ENCODE measurements around the gene ZFP1. TPM values are rescaled to one million over a fixed set of nuclear protein-coding genes. Genes with fewer than 3 reads are reported as not detected.

ZFP1 gene
- total RNA-seq = 10 to 100 TPM in 2 of 3 donors, 1 to 10 TPM in 1; 7.0 to 16.0 (median 12.5) TPM

- no peak for TF ChIP-seq CTCF (IDR thresholded peaks at IDR 0.05)
- peak; percentile 24 for TF ChIP-seq POLR2A (IDR thresholded peaks at IDR 0.05)
- peak; percentile 78 to 92 (median 83) for TF ChIP-seq POLR2AphosphoS5 (IDR thresholded peaks at IDR 0.05)
Measured at GRCh38 chr16:75148311-75149195, at the start of gene ZFP1. Gene ZFP1, plus strand, starts transcription at chr16:75148524. Its CDS starts 4,428 bp downstream, at chr16:75152952.

GRCh38 chr16:75099075-75099667 is 49.2 kb upstream of the ZFP1 start:
- Histone ChIP-seq H3K9me3 (no peaks in the 10 kb centered on the region), H3K36me3 (no peaks in the 10 kb centered on the region), H3K4me3 (no peak overlapping the region), H3K27ac (peak overlapping the region; percentile 76 to 78), H3K27me3 (no peaks in the 10 kb centered on the region), H3K4me1 (peaks cover 22 to 26% of the 10 kb centered on the region in 2 donors)
- DNase-seq (ENCODE audit: low spot score in 2 of 2) = no peak
- intact Hi-C loops (cut with DNase I; ENCODE audit: low total_unique reads) = no loop called here
- TF ChIP-seq POLR2AphosphoS5 (IDR thresholded peaks at IDR 0.05) = no peak
- no peak for TF ChIP-seq CTCF (IDR thresholded peaks at IDR 0.05)
- no peak for TF ChIP-seq POLR2A (IDR thresholded peaks at IDR 0.05)

More at GRCh38 chr16:75148311-75149195, at the start of gene ZFP1:
- DNase-seq (ENCODE audit: low spot score in 2 of 2) = peak; percentile 93 to 95
- Histone ChIP-seq H3K4me3 (peak within 1 kb of the TSS; percentile 75 to 93 (median 83)), H3K9me3 (peaks cover 22 to 32% of the 10 kb centered on the region in 2 donors), H3K27ac (peak within 1 kb of the TSS; percentile 96 to 97), H3K36me3 (no peaks in the 10 kb centered on the region), H3K27me3 (no peaks in the 10 kb centered on the region), H3K4me1 (no peaks in the 10 kb centered on the region)
- intact Hi-C loops (cut with DNase I; ENCODE audit: low total_unique reads) = no loop called here

GRCh38 chr16:75099738-75100602 is 48.4 kb upstream of the ZFP1 start:
- TF ChIP-seq POLR2A (IDR thresholded peaks at IDR 0.05) = no peak
- TF ChIP-seq CTCF (IDR thresholded peaks at IDR 0.05) = no peak
- TF ChIP-seq POLR2AphosphoS5 (IDR thresholded peaks at IDR 0.05) = no peak
- H3K4me1 ChIP-seq = peaks cover 22 to 26% of the 10 kb centered on the region in 2 donors
- H3K27me3 ChIP-seq = no peaks in the 10 kb centered on the region
- intact Hi-C loops (cut with DNase I; ENCODE audit: low total_unique reads) = no loop called here
- no peaks in the 10 kb centered on the region for H3K9me3 ChIP-seq
- DNase-seq (ENCODE audit: low spot score in 2 of 2) = no peak
- H3K36me3 ChIP-seq = no peaks in the 10 kb centered on the region
- H3K4me3 ChIP-seq = no peak overlapping the region
- peak overlapping the region; percentile 76 to 78 for H3K27ac ChIP-seq

GRCh38 chr16:75100603-75100990 is 47.7 kb upstream of the ZFP1 start:
- Histone ChIP-seq H3K4me3 (no peak overlapping the region), H3K36me3 (no peaks in the 10 kb centered on the region), H3K4me1 (peaks cover 19 to 26% of the 10 kb centered on the region in 2 donors), H3K27ac (peak overlapping the region in 1 of 2 donors; percentile 76), H3K27me3 (no peaks in the 10 kb centered on the region), H3K9me3 (no peaks in the 10 kb centered on the region)
- DNase-seq (ENCODE audit: low spot score in 2 of 2) = no peak
- TF ChIP-seq POLR2A (IDR thresholded peaks at IDR 0.05) = no peak
- no peak for TF ChIP-seq POLR2AphosphoS5 (IDR thresholded peaks at IDR 0.05)
- TF ChIP-seq CTCF (IDR thresholded peaks at IDR 0.05) = no peak
- intact Hi-C loops (cut with DNase I; ENCODE audit: low total_unique reads) = no loop called here

Measured in breast epithelium (tissue), 4 donors.